Osteocyte (in vitro differentiated cells): ENCODE results near the gene MEGF10. TPM values are rescaled to one million over a fixed set of nuclear protein-coding genes. Genes with fewer than 3 reads are reported as not detected.

ENCODE experiments used
- DNase-seq: peaks from one replicate; pipeline ENCODE4 v3.0.0; 2021; ENCODE audit warnings: mixed read lengths; ENCODE audit not compliant: unreplicated experiment; ENCODE audit errors: extremely low spot score
- H3K27ac Mint-ChIP-seq: one replicate; pipeline ENCODE4 v1.8.0; 2021; ENCODE audit warnings: mild to moderate bottlenecking, mixed read lengths; ENCODE audit not compliant: unreplicated experiment
- H3K27me3 Mint-ChIP-seq: one replicate; pipeline ENCODE4 v1.8.0; 2021; ENCODE audit warnings: mixed read lengths; ENCODE audit not compliant: unreplicated experiment
- H3K36me3 Mint-ChIP-seq: one replicate; pipeline ENCODE4 v1.8.0; 2021; ENCODE audit warnings: mixed read lengths; ENCODE audit not compliant: unreplicated experiment
- H3K4me1 Mint-ChIP-seq: one replicate; pipeline ENCODE4 v1.8.0; 2021; ENCODE audit warnings: mixed read lengths; ENCODE audit not compliant: unreplicated experiment
- H3K4me3 Mint-ChIP-seq: one replicate; pipeline ENCODE4 v1.8.0; 2021; ENCODE audit warnings: mild to moderate bottlenecking, moderate library complexity, mixed read lengths; ENCODE audit not compliant: unreplicated experiment
- H3K9me3 Mint-ChIP-seq: one replicate; pipeline ENCODE4 v1.8.0; 2021; ENCODE audit warnings: mixed read lengths; ENCODE audit not compliant: unreplicated experiment
- CTCF ChIP-seq: fragments of 200-600 bp; sonication (generic); IDR thresholded peaks from 2 replicates; pipeline ENCODE4 v1.5.0; 2021; ENCODE audit warnings: antibody characterized with exemption, mild to moderate bottlenecking, moderate library complexity
- total RNA-seq: library from RNA; stranded (reverse); gene quantifications from 2 replicates; pipeline ENCODE4 v1.2.1, GENCODE V29; 2021

MEGF10 gene
- total RNA-seq, 1 donor from 2014 or later, result 39.8 TPM

GRCh38 chr5:127428276-127428675, 137.7 kb downstream of the MEGF10 start:
- H3K27me3 Mint-ChIP-seq, result no peaks in the 10 kb centered on the region
- H3K9me3 Mint-ChIP-seq, result no peaks in the 10 kb centered on the region
- H3K27ac Mint-ChIP-seq, result no peak overlapping the region
- H3K4me3 Mint-ChIP-seq, result no peak overlapping the region
- H3K36me3 Mint-ChIP-seq, result peaks cover 28% of the 10 kb centered on the region
- no peak for DNase-seq
- H3K4me1 Mint-ChIP-seq, result peaks cover 30% of the 10 kb centered on the region
- TF ChIP-seq CTCF, result no peak

GRCh38 chr5:127428748-127429147, 138.2 kb downstream of the MEGF10 start:
- H3K4me1 Mint-ChIP-seq, result peaks cover 30% of the 10 kb centered on the region
- no peaks in the 10 kb centered on the region for H3K27me3 Mint-ChIP-seq
- H3K36me3 Mint-ChIP-seq, result peaks cover 25% of the 10 kb centered on the region
- H3K27ac Mint-ChIP-seq, result no peak overlapping the region
- no peak overlapping the region for H3K4me3 Mint-ChIP-seq
- no peaks in the 10 kb centered on the region for H3K9me3 Mint-ChIP-seq
- TF ChIP-seq CTCF, result no peak
- no peak for DNase-seq

GRCh38 chr5:127429928-127430327, 139.3 kb downstream of the MEGF10 start:
- peak overlapping the region; percentile 12 for H3K27ac Mint-ChIP-seq
- H3K4me3 Mint-ChIP-seq, result no peak overlapping the region
- no peaks in the 10 kb centered on the region for H3K27me3 Mint-ChIP-seq
- no peaks in the 10 kb centered on the region for H3K9me3 Mint-ChIP-seq
- peaks cover 21% of the 10 kb centered on the region for H3K36me3 Mint-ChIP-seq
- DNase-seq, result no peak
- peaks cover 24% of the 10 kb centered on the region for H3K4me1 Mint-ChIP-seq
- TF ChIP-seq CTCF, result no peak

- no peaks in the 10 kb centered on the region for H3K27me3 Mint-ChIP-seq
- H3K36me3 Mint-ChIP-seq, result peaks cover 24% of the 10 kb centered on the region
- no peak for TF ChIP-seq CTCF
- no peaks in the 10 kb centered on the region for H3K9me3 Mint-ChIP-seq
- H3K27ac Mint-ChIP-seq, result no peak overlapping the region
- H3K4me3 Mint-ChIP-seq, result no peak overlapping the region
- no peak for DNase-seq
- H3K4me1 Mint-ChIP-seq, result peaks cover 17% of the 10 kb centered on the region
Measured at GRCh38 chr5:127430627-127431026, 140.0 kb downstream of the MEGF10 start.

- no peak overlapping the region for H3K4me3 Mint-ChIP-seq
- no peaks in the 10 kb centered on the region for H3K27me3 Mint-ChIP-seq
- no peak overlapping the region for H3K27ac Mint-ChIP-seq
- H3K36me3 Mint-ChIP-seq, result peaks cover 19% of the 10 kb centered on the region
- H3K4me1 Mint-ChIP-seq, result peaks cover 22% of the 10 kb centered on the region
- H3K9me3 Mint-ChIP-seq, result no peaks in the 10 kb centered on the region
- no peak for TF ChIP-seq CTCF
- DNase-seq, result no peak
Measured at GRCh38 chr5:127431977-127432585, 141.5 kb downstream of the MEGF10 start.
